HCT116 (cell line): Measurements from ENCODE around the gene ABHD2. TPM values are rescaled to one million over a fixed set of nuclear protein-coding genes. Genes with fewer than 3 reads are reported as not detected.

Experiments used
- ATAC-seq: fragments of 200-7000 bp; cut with Tn5 transposase; 2 replicates; pipeline ENCODE4 v1.9.1; 2020; ENCODE audit warnings: mild to moderate bottlenecking, moderate library complexity
- BruUV-seq: library from RNA; stranded (reverse); fragments of 400-500 nt; replicated peaks from 2 replicates; lab custom pipeline; 2021; lab: Mats Ljungman, UMichigan
- CTCF ChIA-PET: fragments of 300-600 bp; sonication (Branson Sonifier 250); formaldehyde crosslinking; loops from one replicate; lab custom pipeline; 2021; ENCODE audit warnings: antibody characterized with exemption; lab: Charles Lee
- POLR2A ChIA-PET: fragments of 300-600, 350-600 bp; sonication (Branson Sonifier 250); formaldehyde crosslinking; loops from one replicate; lab custom pipeline; 2021; ENCODE audit warnings: antibody characterized with exemption; lab: Charles Lee
- RAD21 ChIA-PET, 2 experiments: fragments of 300-600 bp; sonication (Branson Sonifier 250); formaldehyde crosslinking; loops; one replicate each; lab custom pipeline; 2023; ENCODE audit warnings: low total read pairs in 2 of 2; ENCODE audit not compliant: uncharacterized antibody in 2 of 2, unreplicated experiment in 2 of 2, low non-redundant PET in 1 of 2; lab: Charles Lee
- DNase-seq: peaks from one replicate; pipeline ENCODE4 v3.0.0-alpha.2; 2010; ENCODE audit warnings: low read depth, low spot score
- H2AFZ ChIP-seq: fragments of 200-600 bp; shearing (Covaris generic), sonication (generic); 2 replicates; pipeline ENCODE4 v1.6.1; 2017; ENCODE audit warnings: low read depth, mixed run types, mixed read lengths, antibody characterized with exemption, low read length; ENCODE audit not compliant: poor library complexity, severe bottlenecking
- H3K27ac ChIP-seq: 2 replicates; pipeline ENCODE4 v1.5.1; 2012; ENCODE audit warnings: low read depth, low read length
- H3K27me3 ChIP-seq: fragments of 200-600 bp; sonication (generic); 2 replicates; pipeline ENCODE4 v1.6.1; 2016; ENCODE audit warnings: mixed run types, low read length, mixed read lengths; ENCODE audit not compliant: insufficient read depth
- H3K36me3 ChIP-seq, 2 experiments: fragments of 200-500 bp in 1 of 2; fragments of 200-600 bp in 1 of 2; sonication (Bioruptor generic) in 1 of 2; sonication (generic) in 1 of 2; 2 replicates each; pipeline versions ENCODE4 v1.5.1 to v1.6.1; 2014 to 2016; ENCODE audit warnings: low read length in 2 of 2, inconsistent platforms in 1 of 2, mixed read lengths in 1 of 2, mixed run types in 1 of 2; ENCODE audit not compliant: insufficient read depth in 2 of 2, control insufficient read depth in 1 of 2
- H3K4me1 ChIP-seq, 2 experiments: fragments of 200-600 bp in 1 of 2; sonication (generic) in 1 of 2; 2 replicates each; pipeline versions ENCODE4 v1.5.1 to v1.6.1; 2012 to 2017; ENCODE audit warnings: low read length in 2 of 2, inconsistent platforms in 1 of 2, mild to moderate bottlenecking in 1 of 2, mixed read lengths in 1 of 2, mixed run types in 1 of 2, moderate library complexity in 1 of 2; ENCODE audit not compliant: insufficient read depth in 2 of 2, control insufficient read depth in 1 of 2
- H3K4me2 ChIP-seq: fragments of 200-600 bp; sonication (generic); 2 replicates; pipeline ENCODE4 v1.6.1; 2017; ENCODE audit warnings: mixed run types, low read length, mixed read lengths
- H3K4me3 ChIP-seq, 2 experiments: fragments of 200-600 bp in 1 of 2; sonication (generic) in 1 of 2; replicated peaks in 1 of 2; 2 replicates each; pipeline ENCODE4 v1.5.1; 2011 to 2016; ENCODE audit warnings: low read length in 2 of 2, control low read depth in 1 of 2, low read depth in 1 of 2, mild to moderate bottlenecking in 1 of 2, mixed read lengths in 1 of 2, mixed run types in 1 of 2
- H3K79me2 ChIP-seq: fragments of 200-600 bp; sonication (generic); 2 replicates; pipeline ENCODE4 v1.6.1; 2017; ENCODE audit warnings: mild to moderate bottlenecking, mixed run types, low read length, moderate library complexity, mixed read lengths; ENCODE audit not compliant: insufficient read depth
- H3K9ac ChIP-seq: fragments of 200-600 bp; sonication (generic); 2 replicates; pipeline ENCODE4 v1.6.1; 2016; ENCODE audit warnings: low read length, mixed read lengths
- H3K9me2 ChIP-seq: fragments of 200-600 bp; sonication (generic), shearing (Covaris generic); 2 replicates; pipeline ENCODE4 v1.6.1; 2017; ENCODE audit warnings: mixed run types, mild to moderate bottlenecking, moderate library complexity; ENCODE audit not compliant: insufficient read depth
- H3K9me3 ChIP-seq, 2 experiments: fragments of 200-500 bp in 1 of 2; fragments of 200-600 bp in 1 of 2; sonication (Bioruptor generic) in 1 of 2; sonication (generic) in 1 of 2; 2 replicates each; pipeline ENCODE4 v1.6.1; 2014 to 2017; ENCODE audit warnings: low read length in 2 of 2, mixed read lengths in 2 of 2, inconsistent platforms in 1 of 2, low read depth in 1 of 2, mild to moderate bottlenecking in 1 of 2, mixed run types in 1 of 2, moderate library complexity in 1 of 2; ENCODE audit not compliant: control insufficient read depth in 1 of 2, insufficient read depth in 1 of 2
- H4K20me1 ChIP-seq: fragments of 200-600 bp; sonication (generic), shearing (Covaris generic); 2 replicates; pipeline ENCODE4 v1.6.1; 2017; ENCODE audit warnings: mixed run types, mild to moderate bottlenecking, moderate library complexity; ENCODE audit not compliant: insufficient read depth
- ELF1 ChIP-seq: IDR thresholded peaks from 2 replicates; pipeline ENCODE4 v1.6.1; 2012; ENCODE audit warnings: low read depth, borderline replicate concordance
- JUND ChIP-seq: IDR thresholded peaks from 2 replicates; pipeline ENCODE4 v1.6.1; 2012
- RAD21 ChIP-seq: IDR thresholded peaks from 2 replicates; pipeline ENCODE4 v1.6.1; 2012; ENCODE audit warnings: low read depth, mild to moderate bottlenecking
- SRF ChIP-seq: IDR thresholded peaks from 2 replicates; pipeline ENCODE4 v1.6.1; 2012; ENCODE audit warnings: low read depth
- TCF7L2 ChIP-seq: IDR thresholded peaks from 2 replicates; pipeline ENCODE4 v1.7.0; 2011; ENCODE audit warnings: borderline replicate concordance, inconsistent platforms; ENCODE audit not compliant: insufficient read depth, insufficient read length; ENCODE audit errors: extremely low read depth
- YY1 ChIP-seq: IDR thresholded peaks from 2 replicates; pipeline ENCODE4 v1.6.1; 2011; ENCODE audit warnings: low read length, low read depth, moderate library complexity, mild to moderate bottlenecking; ENCODE audit not compliant: insufficient replicate concordance; ENCODE audit errors: extremely low read depth
- ZFX ChIP-seq: fragments of 450-650 bp; IDR thresholded peaks from 2 replicates; pipeline ENCODE4 v1.6.1; 2017
- ZNF274 ChIP-seq: fragments of 200-500 bp; sonication (Bioruptor generic); IDR thresholded peaks from 2 replicates; pipeline ENCODE4 v1.6.1; 2014; ENCODE audit warnings: mild to moderate bottlenecking, low read depth, low read length, inconsistent platforms
- intact Hi-C: fragments of 100-400 bp; cut with micrococcal nuclease; formaldehyde crosslinking; loops from 2 replicates; pipeline ENCODE4 v1.10.0; 2022
- total RNA-seq: library from RNA; stranded (reverse); gene quantifications from one replicate; pipeline ENCODE4 v1.2.1, GENCODE V29; 2021; ENCODE audit not compliant: unreplicated experiment
- TF ChIP-seq, protein P1 (sequence below): IDR thresholded peaks from 2 replicates; pipeline ENCODE4 v1.6.1; 2012; ENCODE audit warnings: low read depth
- TF ChIP-seq, protein P2 (sequence below): IDR thresholded peaks from 2 replicates; pipeline ENCODE4 v1.6.1; 2012

ABHD2 gene
- total RNA-seq, 1 experiment from 2014 or later = 40.8 TPM

DNA sequence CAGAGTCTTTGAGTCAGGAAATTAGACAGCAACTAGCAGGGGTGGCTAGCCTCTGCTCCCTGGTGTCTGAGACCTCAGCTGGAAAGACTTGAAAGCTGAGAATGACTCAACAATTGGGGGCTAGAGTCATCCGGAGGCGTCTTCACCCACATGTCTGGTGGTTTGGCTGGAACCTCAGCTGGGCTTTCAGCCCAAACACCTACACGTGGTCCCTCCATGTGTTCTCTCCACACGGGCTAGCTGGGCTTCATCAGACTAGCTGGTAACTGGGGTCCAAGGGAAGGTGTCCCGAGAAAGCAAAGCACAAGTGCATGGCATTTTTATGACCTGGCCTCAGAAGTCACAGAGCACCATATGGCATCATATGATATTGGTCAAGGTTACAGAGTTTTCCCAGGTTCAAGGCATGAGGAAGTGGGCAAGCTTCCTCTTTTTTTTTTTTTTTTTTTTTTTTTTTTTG lies 19.9 kb upstream of the ABHD2 start:
- no peak overlapping the region for H2AFZ ChIP-seq
- no peak overlapping the region for H3K4me3 ChIP-seq
- intact Hi-C loops = no loop called here
- TF ChIP-seq ZFX = no peak
- TF ChIP-seq, protein P1, sequence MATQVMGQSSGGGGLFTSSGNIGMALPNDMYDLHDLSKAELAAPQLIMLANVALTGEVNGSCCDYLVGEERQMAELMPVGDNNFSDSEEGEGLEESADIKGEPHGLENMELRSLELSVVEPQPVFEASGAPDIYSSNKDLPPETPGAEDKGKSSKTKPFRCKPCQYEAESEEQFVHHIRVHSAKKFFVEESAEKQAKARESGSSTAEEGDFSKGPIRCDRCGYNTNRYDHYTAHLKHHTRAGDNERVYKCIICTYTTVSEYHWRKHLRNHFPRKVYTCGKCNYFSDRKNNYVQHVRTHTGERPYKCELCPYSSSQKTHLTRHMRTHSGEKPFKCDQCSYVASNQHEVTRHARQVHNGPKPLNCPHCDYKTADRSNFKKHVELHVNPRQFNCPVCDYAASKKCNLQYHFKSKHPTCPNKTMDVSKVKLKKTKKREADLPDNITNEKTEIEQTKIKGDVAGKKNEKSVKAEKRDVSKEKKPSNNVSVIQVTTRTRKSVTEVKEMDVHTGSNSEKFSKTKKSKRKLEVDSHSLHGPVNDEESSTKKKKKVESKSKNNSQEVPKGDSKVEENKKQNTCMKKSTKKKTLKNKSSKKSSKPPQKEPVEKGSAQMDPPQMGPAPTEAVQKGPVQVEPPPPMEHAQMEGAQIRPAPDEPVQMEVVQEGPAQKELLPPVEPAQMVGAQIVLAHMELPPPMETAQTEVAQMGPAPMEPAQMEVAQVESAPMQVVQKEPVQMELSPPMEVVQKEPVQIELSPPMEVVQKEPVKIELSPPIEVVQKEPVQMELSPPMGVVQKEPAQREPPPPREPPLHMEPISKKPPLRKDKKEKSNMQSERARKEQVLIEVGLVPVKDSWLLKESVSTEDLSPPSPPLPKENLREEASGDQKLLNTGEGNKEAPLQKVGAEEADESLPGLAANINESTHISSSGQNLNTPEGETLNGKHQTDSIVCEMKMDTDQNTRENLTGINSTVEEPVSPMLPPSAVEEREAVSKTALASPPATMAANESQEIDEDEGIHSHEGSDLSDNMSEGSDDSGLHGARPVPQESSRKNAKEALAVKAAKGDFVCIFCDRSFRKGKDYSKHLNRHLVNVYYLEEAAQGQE = no peak
- TF ChIP-seq, all 23 proteins: peak for 0
- H3K27ac ChIP-seq = no peak overlapping the region
- DNase-seq (no peak), ATAC-seq (no peak)
- CTCF ChIA-PET = no interaction called here
- no peaks in the 10 kb centered on the region for H3K36me3 ChIP-seq
- peaks cover 8 to 27% of the 10 kb centered on the region in 2 experiments; a peak in 2 of 4 replicates for H3K9me3 ChIP-seq
- POLR2A ChIA-PET = interaction anchor here (0.9 kb wide), 1 partner anchor 20 kb away, joined by 4 read pairs; the partner anchor contains the start of gene ABHD2
- no peaks in the 10 kb centered on the region for H4K20me1 ChIP-seq
- no TSS peak for BruUV-seq
- no peaks in the 10 kb centered on the region for H3K79me2 ChIP-seq
- H3K4me1 ChIP-seq = peaks cover 0 to 5% of the 10 kb centered on the region in 2 experiments; a peak in 1 of 4 replicates
- no peak overlapping the region for H3K4me2 ChIP-seq
- H3K9me2 ChIP-seq = no peaks in the 10 kb centered on the region
- no peak overlapping the region for H3K9ac ChIP-seq
- RAD21 ChIA-PET = no interaction called here
- no peaks in the 10 kb centered on the region for H3K27me3 ChIP-seq

DNA sequence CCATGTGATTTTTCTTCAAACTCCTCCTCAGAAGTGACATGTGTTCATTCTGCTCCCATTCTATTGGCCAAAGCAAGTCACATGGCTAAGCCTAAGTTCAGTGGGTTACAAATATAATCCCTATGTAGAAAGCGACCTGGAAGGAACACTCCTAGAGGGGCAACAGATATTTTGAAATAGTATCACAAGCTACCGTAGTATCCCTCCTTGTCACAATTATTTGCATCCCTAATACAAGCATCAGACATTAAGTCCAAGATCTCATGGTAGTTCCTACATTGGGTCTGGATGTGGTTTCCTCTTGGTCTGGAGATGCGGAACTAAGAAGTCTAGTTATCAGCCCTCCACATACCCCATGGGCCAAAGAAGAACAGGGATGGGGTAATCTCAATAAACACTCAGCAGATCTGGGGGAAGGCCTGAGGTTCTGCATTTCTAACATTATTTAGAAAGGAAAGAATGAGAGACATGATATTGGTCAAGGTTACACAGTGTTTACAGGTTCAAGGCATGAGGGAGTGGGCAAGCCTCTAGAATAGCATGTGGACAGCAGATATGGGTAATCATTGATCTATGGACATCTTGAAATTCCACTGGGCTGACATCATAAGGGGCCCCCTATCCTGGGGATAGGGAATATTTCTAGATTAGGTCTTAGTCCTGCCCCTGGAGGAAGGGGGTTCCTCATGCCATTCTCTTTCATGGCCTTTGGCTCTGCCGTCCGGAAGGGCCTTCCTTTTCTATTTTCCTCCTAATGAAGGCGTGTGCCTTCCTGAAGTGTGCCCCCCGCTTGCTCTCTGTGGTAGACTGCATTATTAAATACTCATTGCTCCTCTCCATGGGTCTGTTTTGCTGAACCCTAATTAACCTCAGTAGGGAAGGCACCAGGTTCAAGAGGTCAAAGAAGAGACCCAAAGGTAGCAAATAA lies 17.8 kb upstream of the ABHD2 start:
- H3K9ac ChIP-seq = no peak overlapping the region
- H3K9me2 ChIP-seq = no peaks in the 10 kb centered on the region
- no peak overlapping the region for H3K4me3 ChIP-seq
- ChIA-PET RAD21 (no interaction called here), POLR2A (no interaction called here), CTCF (no interaction called here)
- H4K20me1 ChIP-seq = no peaks in the 10 kb centered on the region
- H3K9me3 ChIP-seq = peaks cover 8 to 27% of the 10 kb centered on the region in 2 experiments; a peak in 2 of 4 replicates
- no peaks in the 10 kb centered on the region for H3K27me3 ChIP-seq
- H3K79me2 ChIP-seq = no peaks in the 10 kb centered on the region
- ATAC-seq = no peak
- H2AFZ ChIP-seq = no peak overlapping the region
- no peak overlapping the region for H3K4me2 ChIP-seq
- intact Hi-C loops = no loop called here
- BruUV-seq = no TSS peak
- H3K36me3 ChIP-seq = no peaks in the 10 kb centered on the region
- H3K27ac ChIP-seq = no peak overlapping the region
- DNase-seq = no peak
- H3K4me1 ChIP-seq = peaks cover 0 to 11% of the 10 kb centered on the region in 2 experiments; a peak in 2 of 4 replicates
- TF ChIP-seq YY1 = no peak
- TF ChIP-seq JUND = no peak
- TF ChIP-seq SRF = no peak
- TF ChIP-seq RAD21 = no peak
- no peak for TF ChIP-seq ZNF274
- TF ChIP-seq, protein P2, sequence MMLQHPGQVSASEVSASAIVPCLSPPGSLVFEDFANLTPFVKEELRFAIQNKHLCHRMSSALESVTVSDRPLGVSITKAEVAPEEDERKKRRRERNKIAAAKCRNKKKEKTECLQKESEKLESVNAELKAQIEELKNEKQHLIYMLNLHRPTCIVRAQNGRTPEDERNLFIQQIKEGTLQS = no peak
- no peak for TF ChIP-seq ZFX
- no peak for TF ChIP-seq ELF1
- no peak for TF ChIP-seq TCF7L2
